ENCODE measurements around the gene S100G. TPM values are rescaled to one million over a fixed set of nuclear protein-coding genes. Genes with fewer than 3 reads are reported as not detected.

Gene S100G
- total RNA-seq (2012; rRNA removed): not detected in 2 replicates
- polyA plus RNA-seq (2012; rRNA removed): not detected in 2 replicates
- not detected in 2 replicates for polyA plus RNA-seq (2012; cell fraction: cytosol; rRNA removed)
- not detected in 2 replicates for polyA plus RNA-seq (2012; cell fraction: nucleus; rRNA removed; ENCODE audit: low replicate concordance)
- not detected for Bru-seq, nascent RNA
- not detected for BruChase-seq, experiment 1, labeled RNA remaining after a 6-hour chase
- not detected for BruChase-seq, experiment 2, labeled RNA remaining after a 2-hour chase
- long read RNA-seq: 0 reads

GRCh38 chrX:16649858-16650257 lies at the start of gene S100G:
TSS of gene S100G (plus strand) at chrX:16650158. CDS start at chrX:16651007, 849 bp downstream.
- Histone ChIP-seq H3K27me3 (ENCODE audit: control insufficient read depth, insufficient read depth, low read length) (peaks cover 5% of the 10 kb centered on the region; the same call in 1 of the 2 replicates), H3K4me2 (ENCODE audit: low read depth, low read length) (no peak within 1 kb of the TSS), H3K4me1 (ENCODE audit: control insufficient read depth, insufficient read depth, low read length) (peaks cover 8% of the 10 kb centered on the region), H3K9me3 (ENCODE audit: control insufficient read depth, insufficient read depth, low read length) (no peaks in the 10 kb centered on the region), H3K56ac (ENCODE audit: extremely low read depth, insufficient read depth, low read length) (0 out of 2 replicates have a peak within 1 kb of the TSS, but pooled peaks have one; percentile 24), H4K5ac (ENCODE audit: low read depth, low read length) (no peak within 1 kb of the TSS), H2AK5ac (ENCODE audit: low read depth, low read length) (no peak within 1 kb of the TSS), H3K9ac (ENCODE audit: low read depth, low read length) (no peak within 1 kb of the TSS), H3K27ac (ENCODE audit: insufficient read depth, low read length) (no peak within 1 kb of the TSS), H3K14ac (replicated peaks; ENCODE audit: low read depth, low read length) (no peak within 1 kb of the TSS), H2AK9ac (replicated peaks; ENCODE audit: low read depth, low read length, poor library complexity) (no peak within 1 kb of the TSS), H3K4ac (ENCODE audit: low read depth, low read length) (no peak within 1 kb of the TSS), H3K4me3 (ENCODE audit: insufficient read depth, low read depth, low read length) (no peak within 1 kb of the TSS), H2BK5ac (ENCODE audit: low read depth, low read length, poor library complexity, severe bottlenecking) (no peak within 1 kb of the TSS), H4K91ac (ENCODE audit: insufficient read depth, low read depth, low read length) (no peak within 1 kb of the TSS), H3K23ac (ENCODE audit: low read depth, low read length) (no peak within 1 kb of the TSS), H2BK15ac (ENCODE audit: low read depth, low read length) (no peak within 1 kb of the TSS), H2BK120ac (ENCODE audit: low read depth, low read length) (no peak within 1 kb of the TSS), H4K20me1 (ENCODE audit: insufficient read depth, low read length) (no peaks in the 10 kb centered on the region), H3K36me3 (ENCODE audit: control insufficient read depth, insufficient read depth, low read length) (no peaks in the 10 kb centered on the region), H4K8ac (ENCODE audit: low read depth in 2 of 2, low read length in 2 of 2) (no peak within 1 kb of the TSS), H2BK20ac (ENCODE audit: low read depth, low read length) (peak within 1 kb of the TSS; percentile 18; the same call in 1 of the 2 replicates), H3K9me1 (ENCODE audit: insufficient read depth, low read length) (no peaks in the 10 kb centered on the region), H2AFZ (replicated peaks; ENCODE audit: low read length, poor library complexity) (no peak within 1 kb of the TSS), H3K18ac (ENCODE audit: low read depth, low read length) (no peak within 1 kb of the TSS), H3K79me1 (ENCODE audit: low read depth in 1 of 2, low read length in 2 of 2) (peaks cover 0 to 21% of the 10 kb centered on the region in 2 experiments; a peak in 2 of 4 replicates)
- ChIA-PET POLR2A (ENCODE audit: unreplicated experiment) (no interaction called here), CTCF (interaction anchor here (1.4 kb wide), 1 partner anchor 13 kb away, joined by 3 read pairs; no protein-coding TSS in a partner anchor)
- TF ChIP-seq NFE2L2 (IDR thresholded peaks at IDR 0.05; ENCODE audit: low read depth, low read length): no peak
- no peak for TF ChIP-seq BHLHE40 (IDR thresholded peaks at IDR 0.05; ENCODE audit: low read depth, low read length)
- TF ChIP-seq RFX5 (IDR thresholded peaks at IDR 0.05; ENCODE audit: low read depth, low read length): no peak
- TF ChIP-seq FOS (IDR thresholded peaks at IDR 0.05; ENCODE audit: low read depth, low read length): no peak
- TF ChIP-seq, protein P1, sequence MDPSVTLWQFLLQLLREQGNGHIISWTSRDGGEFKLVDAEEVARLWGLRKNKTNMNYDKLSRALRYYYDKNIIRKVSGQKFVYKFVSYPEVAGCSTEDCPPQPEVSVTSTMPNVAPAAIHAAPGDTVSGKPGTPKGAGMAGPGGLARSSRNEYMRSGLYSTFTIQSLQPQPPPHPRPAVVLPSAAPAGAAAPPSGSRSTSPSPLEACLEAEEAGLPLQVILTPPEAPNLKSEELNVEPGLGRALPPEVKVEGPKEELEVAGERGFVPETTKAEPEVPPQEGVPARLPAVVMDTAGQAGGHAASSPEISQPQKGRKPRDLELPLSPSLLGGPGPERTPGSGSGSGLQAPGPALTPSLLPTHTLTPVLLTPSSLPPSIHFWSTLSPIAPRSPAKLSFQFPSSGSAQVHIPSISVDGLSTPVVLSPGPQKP (IDR thresholded peaks at IDR 0.05; ENCODE audit: borderline replicate concordance, low read depth, low read length): no peak
- no peak for TF ChIP-seq MAZ (IDR thresholded peaks at IDR 0.05; ENCODE audit: borderline replicate concordance, low read depth, low read length)
- no peak for TF ChIP-seq CTCF (conservative IDR thresholded peaks at IDR 0.05; ENCODE audit: low read depth, low read length)
- TF ChIP-seq POLR2A (IDR thresholded peaks at IDR 0.05; ENCODE audit: low read depth, low read length): no peak
- no peak for TF ChIP-seq RCOR1 (IDR thresholded peaks at IDR 0.05; ENCODE audit: insufficient replicate concordance, low read length)
- TF ChIP-seq MAFK (IDR thresholded peaks at IDR 0.05; ENCODE audit: low read depth, low read length): no peak
- no peak for TF ChIP-seq RAD21 (IDR thresholded peaks at IDR 0.05; ENCODE audit: low read length)
- ATAC-seq (ENCODE audit: low read depth) (no peak), DNase-seq (no peak)
- in situ Hi-C loops (cut with MboI; ENCODE audit: low sequenced_read_pairs) (no loop called here), dilution Hi-C loops (cut with HindIII; ENCODE audit: low sequenced_read_pairs, unreplicated experiment) (no loop called here), intact Hi-C loops (cut with micrococcal nuclease) (no loop called here)
- no TSS peak for BruUV-seq (replicated peaks)
- no CpG with 5 or more reads among the region's 4 CpGs for WGBS, 2 experiments (ENCODE audit: extremely low coverage in 2 of 2, insufficient read length in 1 of 2)
